ENCODE results near the gene RSRC2. TPM values are rescaled to one million over a fixed set of nuclear protein-coding genes. Genes with fewer than 3 reads are reported as not detected.
A peak's percentile ranks its signal among the peaks of the same experiment; 100 is the strongest.

Gene RSRC2
- total RNA-seq, 1 experiment from 2014 or later, result 106 TPM

DNA sequence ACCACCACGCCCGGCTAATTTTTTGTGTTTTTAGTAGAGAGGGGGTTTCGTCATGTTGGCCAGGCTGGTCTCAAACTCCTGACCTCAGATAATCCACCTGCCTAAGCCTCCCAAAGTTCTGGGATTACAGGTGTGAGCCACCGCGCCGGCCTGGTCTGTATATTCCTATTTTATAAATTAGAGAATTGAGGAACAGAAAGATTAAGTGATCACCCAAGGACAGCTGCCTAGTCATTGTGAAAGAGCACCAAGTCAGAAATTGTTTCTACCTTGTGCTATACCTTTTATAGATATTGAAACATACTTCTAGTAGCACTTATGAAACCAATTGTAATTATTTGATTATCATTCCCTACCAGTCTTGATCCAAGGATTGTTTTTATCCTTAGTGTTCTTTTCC is 2.3 kb upstream of the RSRC2 start:
- Histone ChIP-seq H3K9me3 (ENCODE audit: low read depth, low read length, poor library complexity, severe bottlenecking) (no peaks in the 10 kb centered on the region), H3K4me3 (ENCODE audit: low read depth, low read length, poor library complexity, severe bottlenecking) (no peak overlapping the region), H3K36me3 (ENCODE audit: insufficient read depth, low read length, poor library complexity, severe bottlenecking) (peaks cover 47% of the 10 kb centered on the region), H3K4me1 (ENCODE audit: insufficient read depth, low read length, poor library complexity, severe bottlenecking) (peaks cover 11% of the 10 kb centered on the region), H3K27me3 (replicated peaks; ENCODE audit: insufficient read depth, low read depth, low read length, poor library complexity) (no peaks in the 10 kb centered on the region), H3K27ac (ENCODE audit: low read depth, low read length, poor library complexity, severe bottlenecking) (no peak overlapping the region)
- POLR2A ChIA-PET (ENCODE audit: low non-redundant PET), result interaction anchor here (0.7 kb wide), 1 partner anchor 159 kb away, joined by 3 read pairs; no protein-coding TSS in a partner anchor
- intact Hi-C loops (cut with micrococcal nuclease; ENCODE audit: unreplicated experiment), result loop anchor here (5.0 kb wide), 1 partner anchor 223 kb away; the partner anchor contains the start of gene DENR
- BruUV-seq (replicated peaks), result no TSS peak
- CTCF ChIA-PET, result no interaction called here
- TF ChIP-seq EZH2 (IDR thresholded peaks at IDR 0.05; ENCODE audit: borderline replicate concordance, low read depth, low read length, poor library complexity, severe bottlenecking), result no peak
- TF ChIP-seq, protein P1, sequence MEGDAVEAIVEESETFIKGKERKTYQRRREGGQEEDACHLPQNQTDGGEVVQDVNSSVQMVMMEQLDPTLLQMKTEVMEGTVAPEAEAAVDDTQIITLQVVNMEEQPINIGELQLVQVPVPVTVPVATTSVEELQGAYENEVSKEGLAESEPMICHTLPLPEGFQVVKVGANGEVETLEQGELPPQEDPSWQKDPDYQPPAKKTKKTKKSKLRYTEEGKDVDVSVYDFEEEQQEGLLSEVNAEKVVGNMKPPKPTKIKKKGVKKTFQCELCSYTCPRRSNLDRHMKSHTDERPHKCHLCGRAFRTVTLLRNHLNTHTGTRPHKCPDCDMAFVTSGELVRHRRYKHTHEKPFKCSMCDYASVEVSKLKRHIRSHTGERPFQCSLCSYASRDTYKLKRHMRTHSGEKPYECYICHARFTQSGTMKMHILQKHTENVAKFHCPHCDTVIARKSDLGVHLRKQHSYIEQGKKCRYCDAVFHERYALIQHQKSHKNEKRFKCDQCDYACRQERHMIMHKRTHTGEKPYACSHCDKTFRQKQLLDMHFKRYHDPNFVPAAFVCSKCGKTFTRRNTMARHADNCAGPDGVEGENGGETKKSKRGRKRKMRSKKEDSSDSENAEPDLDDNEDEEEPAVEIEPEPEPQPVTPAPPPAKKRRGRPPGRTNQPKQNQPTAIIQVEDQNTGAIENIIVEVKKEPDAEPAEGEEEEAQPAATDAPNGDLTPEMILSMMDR (conservative IDR thresholded peaks at IDR 0.05; ENCODE audit: low read depth, low read length), result no peak
- DNase-seq (ENCODE audit: low spot score), result no peak

GRCh38 chr12:122528582-122528981 is 1.8 kb upstream of the RSRC2 start:
- H3K36me3 ChIP-seq (ENCODE audit: insufficient read depth, low read length, poor library complexity, severe bottlenecking), result peaks cover 46% of the 10 kb centered on the region
- peak overlapping the region; percentile 97 for H3K27ac ChIP-seq (ENCODE audit: low read depth, low read length, poor library complexity, severe bottlenecking)
- POLR2A ChIA-PET (ENCODE audit: low non-redundant PET), result no interaction called here
- H3K27me3 ChIP-seq (replicated peaks; ENCODE audit: insufficient read depth, low read depth, low read length, poor library complexity), result no peaks in the 10 kb centered on the region
- DNase-seq (ENCODE audit: low spot score), result no peak
- CTCF ChIA-PET, result no interaction called here
- intact Hi-C loops (cut with micrococcal nuclease; ENCODE audit: unreplicated experiment), result loop anchor here (5.0 kb wide), 1 partner anchor 224 kb away; the partner anchor contains the start of gene DENR
- no peaks in the 10 kb centered on the region for H3K9me3 ChIP-seq (ENCODE audit: low read depth, low read length, poor library complexity, severe bottlenecking)
- H3K4me1 ChIP-seq (ENCODE audit: insufficient read depth, low read length, poor library complexity, severe bottlenecking), result peaks cover 15% of the 10 kb centered on the region
- no TSS peak for BruUV-seq (replicated peaks)
- H3K4me3 ChIP-seq (ENCODE audit: low read depth, low read length, poor library complexity, severe bottlenecking), result peak overlapping the region; percentile 77
- TF ChIP-seq, protein P1 (conservative IDR thresholded peaks at IDR 0.05; ENCODE audit: low read depth, low read length), result no peak
- no peak for TF ChIP-seq EZH2 (IDR thresholded peaks at IDR 0.05; ENCODE audit: borderline replicate concordance, low read depth, low read length, poor library complexity, severe bottlenecking)

GRCh38 chr12:122527478-122527944 is 775 bp upstream of the RSRC2 start:
- Histone ChIP-seq H3K27ac (ENCODE audit: low read depth, low read length, poor library complexity, severe bottlenecking) (peak overlapping the region; percentile 97), H3K36me3 (ENCODE audit: insufficient read depth, low read length, poor library complexity, severe bottlenecking) (peaks cover 52% of the 10 kb centered on the region), H3K4me3 (ENCODE audit: low read depth, low read length, poor library complexity, severe bottlenecking) (peak overlapping the region; percentile 77), H3K4me1 (ENCODE audit: insufficient read depth, low read length, poor library complexity, severe bottlenecking) (peaks cover 26% of the 10 kb centered on the region), H3K27me3 (replicated peaks; ENCODE audit: insufficient read depth, low read depth, low read length, poor library complexity) (no peaks in the 10 kb centered on the region), H3K9me3 (ENCODE audit: low read depth, low read length, poor library complexity, severe bottlenecking) (no peaks in the 10 kb centered on the region)
- DNase-seq (ENCODE audit: low spot score), result peak; percentile 35
- CTCF ChIA-PET, result no interaction called here
- POLR2A ChIA-PET (ENCODE audit: low non-redundant PET), result interaction anchor here (1.0 kb wide), 1 partner anchor 27 kb away, joined by 10 read pairs; the partner anchor contains the start of gene ZCCHC8
- TF ChIP-seq, protein P1 (conservative IDR thresholded peaks at IDR 0.05; ENCODE audit: low read depth, low read length), result no peak
- TF ChIP-seq EZH2 (IDR thresholded peaks at IDR 0.05; ENCODE audit: borderline replicate concordance, low read depth, low read length, poor library complexity, severe bottlenecking), result no peak
- intact Hi-C loops (cut with micrococcal nuclease; ENCODE audit: unreplicated experiment), result loop anchor here (2.0 to 5.0 kb wide), 2 partner anchors 27 to 225 kb away; partner anchors contain the start of genes DENR and ZCCHC8
- BruUV-seq (replicated peaks), result TSS peak; percentile 79
